ENCODE measurements around the gene DDAH1.

The DDAH1 gene

GRCh38 chr1:85306236-85306635, 158.7 kb downstream of the DDAH1 start:
- Histone ChIP-seq H3K27me3 (ENCODE audit: control insufficient read depth, insufficient read depth, low read length) (no peaks in the 10 kb centered on the region), H3K9ac (ENCODE audit: low read depth, low read length) (no peak overlapping the region), H3K36me3 (ENCODE audit: control insufficient read depth, insufficient read depth, low read length) (no peaks in the 10 kb centered on the region), H3K4me3 (ENCODE audit: low read depth, low read length) (no peak overlapping the region), H3K9me3 (ENCODE audit: control insufficient read depth, insufficient read depth, low read length) (no peaks in the 10 kb centered on the region), H3K4me1 (ENCODE audit: control insufficient read depth, insufficient read depth, low read length) (no peaks in the 10 kb centered on the region)

- Histone ChIP-seq H3K9ac (ENCODE audit: low read depth, low read length) (no peak overlapping the region), H3K4me1 (ENCODE audit: control insufficient read depth, insufficient read depth, low read length) (no peaks in the 10 kb centered on the region)
These were observed 161.4 kb downstream of the DDAH1 start for GRCh38 chr1:85303440-85304162.

DNA sequence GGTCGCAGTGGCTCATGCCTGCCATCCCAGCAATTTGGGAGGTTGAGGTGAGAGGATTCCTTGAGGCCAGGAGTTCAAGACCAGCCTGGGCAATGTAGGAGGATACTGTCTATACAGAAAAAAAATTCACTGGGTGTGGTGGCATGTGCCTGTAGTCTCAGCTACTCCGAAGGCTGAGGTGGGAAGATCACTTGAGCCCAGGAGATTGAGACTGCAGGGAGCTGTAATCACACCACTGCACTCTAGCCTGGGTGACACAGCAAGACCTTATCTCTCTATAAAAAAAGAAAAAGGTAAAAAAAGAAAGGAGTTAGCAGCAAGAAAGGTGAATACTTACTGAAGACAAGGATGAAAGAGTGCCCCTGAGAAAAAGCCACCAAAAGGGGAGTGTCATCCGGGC, 164.8 kb downstream of the DDAH1 start:
- H3K4me3 ChIP-seq (ENCODE audit: low read depth, low read length), result no peak overlapping the region
- no peaks in the 10 kb centered on the region for H3K36me3 ChIP-seq (ENCODE audit: control insufficient read depth, insufficient read depth, low read length)
- H3K9ac ChIP-seq (ENCODE audit: low read depth, low read length), result no peak overlapping the region
- no peaks in the 10 kb centered on the region for H3K27me3 ChIP-seq (ENCODE audit: control insufficient read depth, insufficient read depth, low read length)
- H3K9me3 ChIP-seq (ENCODE audit: control insufficient read depth, insufficient read depth, low read length), result no peaks in the 10 kb centered on the region
- peaks cover 2% of the 10 kb centered on the region for H3K4me1 ChIP-seq (ENCODE audit: control insufficient read depth, insufficient read depth, low read length)

More at GRCh38 chr1:85303440-85304162, 161.4 kb downstream of the DDAH1 start:
- Histone ChIP-seq H3K27me3 (ENCODE audit: control insufficient read depth, insufficient read depth, low read length) (no peaks in the 10 kb centered on the region), H3K4me3 (ENCODE audit: low read depth, low read length) (no peak overlapping the region), H3K36me3 (ENCODE audit: control insufficient read depth, insufficient read depth, low read length) (no peaks in the 10 kb centered on the region), H3K9me3 (ENCODE audit: control insufficient read depth, insufficient read depth, low read length) (no peaks in the 10 kb centered on the region)

- H3K9me3 ChIP-seq (ENCODE audit: control insufficient read depth, insufficient read depth, low read length), result no peaks in the 10 kb centered on the region
- H3K36me3 ChIP-seq (ENCODE audit: control insufficient read depth, insufficient read depth, low read length), result no peaks in the 10 kb centered on the region
- no peak overlapping the region for H3K4me3 ChIP-seq (ENCODE audit: low read depth, low read length)
- H3K9ac ChIP-seq (ENCODE audit: low read depth, low read length), result no peak overlapping the region
- peaks cover 2% of the 10 kb centered on the region for H3K4me1 ChIP-seq (ENCODE audit: control insufficient read depth, insufficient read depth, low read length)
- H3K27me3 ChIP-seq (ENCODE audit: control insufficient read depth, insufficient read depth, low read length), result no peaks in the 10 kb centered on the region
These were observed 166.9 kb downstream of the DDAH1 start for GRCh38 chr1:85297855-85298629.

GRCh38 chr1:85297538-85297854, 167.5 kb downstream of the DDAH1 start:
- H3K9ac ChIP-seq (ENCODE audit: low read depth, low read length), result no peak overlapping the region
- peaks cover 2% of the 10 kb centered on the region for H3K4me1 ChIP-seq (ENCODE audit: control insufficient read depth, insufficient read depth, low read length)

DNA sequence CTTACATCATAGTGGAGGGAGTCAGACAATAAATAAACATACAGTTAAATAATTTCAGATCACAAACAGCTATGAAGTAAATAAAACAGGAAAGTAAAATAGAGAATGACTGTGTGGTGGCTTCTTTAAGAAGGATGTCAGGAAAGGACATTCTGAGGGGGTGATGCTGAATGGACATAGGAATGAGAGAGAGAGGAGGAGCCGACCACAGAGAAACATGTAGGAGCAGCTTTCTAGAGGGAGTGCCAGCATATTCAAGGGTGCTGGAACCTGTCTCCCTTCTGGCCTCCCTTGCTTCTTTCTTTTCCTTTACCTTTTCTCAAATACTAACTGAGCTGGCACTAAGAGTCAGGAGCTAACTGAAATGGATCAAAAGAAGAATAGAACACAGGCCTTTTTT, 168.0 kb downstream of the DDAH1 start:
- Histone ChIP-seq H3K4me3 (ENCODE audit: low read depth, low read length) (no peak overlapping the region), H3K9me3 (ENCODE audit: control insufficient read depth, insufficient read depth, low read length) (no peaks in the 10 kb centered on the region), H3K9ac (ENCODE audit: low read depth, low read length) (no peak overlapping the region), H3K27me3 (ENCODE audit: control insufficient read depth, insufficient read depth, low read length) (no peaks in the 10 kb centered on the region), H3K36me3 (ENCODE audit: control insufficient read depth, insufficient read depth, low read length) (no peaks in the 10 kb centered on the region), H3K4me1 (ENCODE audit: control insufficient read depth, insufficient read depth, low read length) (peaks cover 2% of the 10 kb centered on the region)

More at GRCh38 chr1:85297538-85297854, 167.5 kb downstream of the DDAH1 start:
- no peak overlapping the region for H3K4me3 ChIP-seq (ENCODE audit: low read depth, low read length)
- no peaks in the 10 kb centered on the region for H3K9me3 ChIP-seq (ENCODE audit: control insufficient read depth, insufficient read depth, low read length)
- no peaks in the 10 kb centered on the region for H3K36me3 ChIP-seq (ENCODE audit: control insufficient read depth, insufficient read depth, low read length)
- H3K27me3 ChIP-seq (ENCODE audit: control insufficient read depth, insufficient read depth, low read length), result no peaks in the 10 kb centered on the region

GRCh38 chr1:85295654-85296053, 169.3 kb downstream of the DDAH1 start:
- H3K36me3 ChIP-seq (ENCODE audit: control insufficient read depth, insufficient read depth, low read length), result no peaks in the 10 kb centered on the region
- H3K4me3 ChIP-seq (ENCODE audit: low read depth, low read length), result no peak overlapping the region
- H3K27me3 ChIP-seq (ENCODE audit: control insufficient read depth, insufficient read depth, low read length), result no peaks in the 10 kb centered on the region
- peaks cover 2% of the 10 kb centered on the region for H3K4me1 ChIP-seq (ENCODE audit: control insufficient read depth, insufficient read depth, low read length)
- no peak overlapping the region for H3K9ac ChIP-seq (ENCODE audit: low read depth, low read length)
- H3K9me3 ChIP-seq (ENCODE audit: control insufficient read depth, insufficient read depth, low read length), result no peaks in the 10 kb centered on the region

DNA sequence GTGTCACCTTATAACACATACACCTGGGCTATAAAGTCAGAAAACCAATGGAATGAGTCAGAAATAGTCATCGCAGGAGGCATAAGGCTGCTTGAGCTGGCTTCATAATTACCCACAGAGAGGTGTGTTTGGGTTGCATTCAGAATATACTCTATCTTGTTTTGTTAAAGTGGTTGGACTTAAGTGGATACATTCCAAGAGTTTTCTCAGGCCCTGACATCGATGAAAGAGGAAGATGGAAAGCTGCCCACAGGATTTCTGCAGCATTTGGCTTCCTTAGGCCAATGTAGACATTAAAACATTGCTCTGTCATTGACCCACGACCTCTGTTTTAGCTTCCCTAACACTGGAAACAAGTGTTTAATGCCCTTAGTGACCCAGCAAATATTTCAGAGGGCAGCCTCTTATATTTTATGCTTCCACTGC, 169.9 kb downstream of the DDAH1 start:
- no peak overlapping the region for H3K9ac ChIP-seq (ENCODE audit: low read depth, low read length)
- H3K27me3 ChIP-seq (ENCODE audit: control insufficient read depth, insufficient read depth, low read length), result no peaks in the 10 kb centered on the region
- no peaks in the 10 kb centered on the region for H3K9me3 ChIP-seq (ENCODE audit: control insufficient read depth, insufficient read depth, low read length)
- no peaks in the 10 kb centered on the region for H3K36me3 ChIP-seq (ENCODE audit: control insufficient read depth, insufficient read depth, low read length)
- H3K4me3 ChIP-seq (ENCODE audit: low read depth, low read length), result no peak overlapping the region
- peaks cover 2% of the 10 kb centered on the region for H3K4me1 ChIP-seq (ENCODE audit: control insufficient read depth, insufficient read depth, low read length)

DNA sequence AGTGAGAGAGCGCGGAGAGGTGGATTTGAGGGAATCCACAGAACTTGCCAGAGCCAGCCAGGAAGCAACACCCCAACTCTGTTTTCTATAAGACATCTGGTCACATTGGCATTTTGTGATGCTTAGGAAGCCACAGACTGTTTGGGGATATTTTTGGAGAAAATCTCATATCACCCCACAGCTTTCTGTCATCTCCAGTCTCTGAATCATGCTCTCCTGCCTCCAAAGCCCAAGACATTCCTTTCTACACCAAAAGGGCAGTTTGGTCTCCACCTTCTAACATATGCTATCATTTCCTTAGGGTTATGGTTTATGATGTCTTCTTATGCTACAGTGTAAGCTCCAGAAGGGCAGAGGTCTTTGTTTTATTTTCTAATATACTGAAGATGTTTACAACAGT, 174.1 kb downstream of the DDAH1 start:
- Histone ChIP-seq H3K36me3 (ENCODE audit: control insufficient read depth, insufficient read depth, low read length) (no peaks in the 10 kb centered on the region), H3K9ac (ENCODE audit: low read depth, low read length) (no peak overlapping the region), H3K27me3 (ENCODE audit: control insufficient read depth, insufficient read depth, low read length) (no peaks in the 10 kb centered on the region), H3K9me3 (ENCODE audit: control insufficient read depth, insufficient read depth, low read length) (no peaks in the 10 kb centered on the region), H3K4me3 (ENCODE audit: low read depth, low read length) (no peak overlapping the region), H3K4me1 (ENCODE audit: control insufficient read depth, insufficient read depth, low read length) (no peaks in the 10 kb centered on the region)

- Histone ChIP-seq H3K36me3 (ENCODE audit: control insufficient read depth, insufficient read depth, low read length) (no peaks in the 10 kb centered on the region), H3K9ac (ENCODE audit: low read depth, low read length) (no peak overlapping the region), H3K27me3 (ENCODE audit: control insufficient read depth, insufficient read depth, low read length) (no peaks in the 10 kb centered on the region), H3K9me3 (ENCODE audit: control insufficient read depth, insufficient read depth, low read length) (no peaks in the 10 kb centered on the region), H3K4me3 (ENCODE audit: low read depth, low read length) (no peak overlapping the region), H3K4me1 (ENCODE audit: control insufficient read depth, insufficient read depth, low read length) (no peaks in the 10 kb centered on the region)
These were observed 175.1 kb downstream of the DDAH1 start for GRCh38 chr1:85289848-85290335.

- no peak overlapping the region for H3K9ac ChIP-seq (ENCODE audit: low read depth, low read length)
These were observed 175.6 kb downstream of the DDAH1 start for GRCh38 chr1:85289207-85289847.

More at GRCh38 chr1:85289207-85289847, 175.6 kb downstream of the DDAH1 start:
- Histone ChIP-seq H3K27me3 (ENCODE audit: control insufficient read depth, insufficient read depth, low read length) (no peaks in the 10 kb centered on the region), H3K4me3 (ENCODE audit: low read depth, low read length) (no peak overlapping the region), H3K4me1 (ENCODE audit: control insufficient read depth, insufficient read depth, low read length) (no peaks in the 10 kb centered on the region), H3K36me3 (ENCODE audit: control insufficient read depth, insufficient read depth, low read length) (no peaks in the 10 kb centered on the region), H3K9me3 (ENCODE audit: control insufficient read depth, insufficient read depth, low read length) (no peaks in the 10 kb centered on the region)
